Measurements from ENCODE around the gene OR2V2. TPM values are rescaled to one million over a fixed set of nuclear protein-coding genes. Genes with fewer than 3 reads are reported as not detected.

OR2V2 gene
- total RNA-seq, 1 donor from 2014 or later = not detected

- Mint-ChIP-seq H3K36me3 (ENCODE audit: low read depth) (peaks cover 12% of the 10 kb centered on the region), H3K27me3 (peaks cover 8% of the 10 kb centered on the region), H3K4me3 (peak overlapping the region; percentile 87), H3K27ac (peak overlapping the region; percentile 90), H3K4me1 (peaks cover 47% of the 10 kb centered on the region), H3K9me3 (no peaks in the 10 kb centered on the region)
- no peak for ATAC-seq (ENCODE audit: low read depth)
- ChIA-PET CTCF (interaction anchor here (0.6 to 1.7 kb wide), 13 partner anchors 9 to 400 kb away, joined by 3 to 7 read pairs (median 3); partner anchors contain the start of genes RACK1, TRIM52 and ZFP62), POLR2A (interaction anchor here (0.7 to 12.0 kb wide), 9 partner anchors 8 to 374 kb away, joined by 3 to 317 read pairs (median 3); partner anchors contain the start of genes RACK1, TRIM41, TRIM52 and TRIM7)
- intact Hi-C loops (cut with micrococcal nuclease) = loop anchor here (1.0 to 2.0 kb wide), 3 partner anchors 38 to 382 kb away; partner anchors contain the start of genes MGAT1, TRIM41 and TRIM52
- DNase-seq = no peak
- TF ChIP-seq CTCF (IDR thresholded peaks at IDR 0.05) = no peak
Measured at GRCh38 chr5:181184845-181185216, 37.4 kb downstream of the OR2V2 start.

GRCh38 chr5:181185560-181185959 is 38.2 kb downstream of the OR2V2 start:
- TF ChIP-seq CTCF (IDR thresholded peaks at IDR 0.05) = no peak
- intact Hi-C loops (cut with micrococcal nuclease) = loop anchor here (2.0 kb wide), 1 partner anchor 383 kb away; the partner anchor contains the start of gene MGAT1
- Mint-ChIP-seq H3K27ac (no peak overlapping the region), H3K36me3 (ENCODE audit: low read depth) (peaks cover 16% of the 10 kb centered on the region), H3K27me3 (peaks cover 8% of the 10 kb centered on the region), H3K4me1 (peaks cover 47% of the 10 kb centered on the region), H3K9me3 (no peaks in the 10 kb centered on the region), H3K4me3 (peak overlapping the region; percentile 11)
- no peak for DNase-seq
- no peak for ATAC-seq (ENCODE audit: low read depth)
- POLR2A ChIA-PET = interaction anchor here (0.8 to 12.0 kb wide), 7 partner anchors 9 to 375 kb away, joined by 3 to 317 read pairs (median 8); partner anchors contain the start of genes RACK1, TRIM41, TRIM52 and TRIM7
- CTCF ChIA-PET = interaction anchor here (1.1 to 1.7 kb wide), 3 partner anchors 17 to 401 kb away, joined by 3 to 5 read pairs (median 5); partner anchors contain the start of gene ZFP62

GRCh38 chr5:181186022-181186421 is 38.6 kb downstream of the OR2V2 start:
- POLR2A ChIA-PET = interaction anchor here (3.7 to 12.0 kb wide), 2 partner anchors 17 to 37 kb away, joined by 32 to 317 read pairs; partner anchors contain the start of genes TRIM41 and TRIM7
- peaks cover 8% of the 10 kb centered on the region for H3K27me3 Mint-ChIP-seq
- no peaks in the 10 kb centered on the region for H3K9me3 Mint-ChIP-seq
- peak overlapping the region; percentile 53 for H3K27ac Mint-ChIP-seq
- peaks cover 47% of the 10 kb centered on the region for H3K4me1 Mint-ChIP-seq
- DNase-seq (no peak), ATAC-seq (ENCODE audit: low read depth) (no peak)
- no peak for TF ChIP-seq CTCF (IDR thresholded peaks at IDR 0.05)
- intact Hi-C loops (cut with micrococcal nuclease) = no loop called here
- CTCF ChIA-PET = interaction anchor here (1.7 kb wide), 1 partner anchor 402 kb away, joined by 5 read pairs; no protein-coding TSS in a partner anchor
- H3K4me3 Mint-ChIP-seq = no peak overlapping the region
- H3K36me3 Mint-ChIP-seq (ENCODE audit: low read depth) = peaks cover 17% of the 10 kb centered on the region

DNA sequence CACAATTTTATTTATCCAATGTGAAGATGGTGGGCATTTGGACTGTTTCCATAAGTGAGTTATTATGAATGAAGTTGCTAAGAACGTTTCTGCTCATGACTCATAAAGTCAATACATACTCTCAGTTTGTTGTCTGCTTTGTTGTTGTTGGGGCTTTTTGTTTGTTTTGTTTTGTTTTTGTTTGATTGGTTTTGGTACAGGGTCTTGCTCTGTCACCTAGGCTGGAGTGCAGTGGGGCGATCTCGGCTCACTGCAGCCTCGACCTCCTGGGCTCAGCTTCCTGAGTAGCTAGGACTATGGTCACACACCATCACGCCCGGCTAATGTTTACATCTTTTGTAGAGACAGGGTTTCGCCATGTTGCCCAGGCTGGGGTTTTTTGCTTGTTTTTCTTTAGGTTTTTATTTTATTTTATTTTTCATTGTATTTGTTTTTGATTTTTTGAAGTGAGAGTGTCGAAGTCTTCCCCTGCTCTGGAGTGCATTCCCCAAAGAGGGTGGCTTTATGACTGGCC is 39.7 kb downstream of the OR2V2 start:
- H3K27ac Mint-ChIP-seq = peak overlapping the region; percentile 98
- DNase-seq (no peak), ATAC-seq (ENCODE audit: low read depth) (no peak)
- H3K27me3 Mint-ChIP-seq = peaks cover 11% of the 10 kb centered on the region
- no peak for TF ChIP-seq CTCF (IDR thresholded peaks at IDR 0.05)
- intact Hi-C loops (cut with micrococcal nuclease) = no loop called here
- peak overlapping the region; percentile 88 for H3K4me3 Mint-ChIP-seq
- H3K9me3 Mint-ChIP-seq = no peaks in the 10 kb centered on the region
- peaks cover 27% of the 10 kb centered on the region for H3K36me3 Mint-ChIP-seq (ENCODE audit: low read depth)
- POLR2A ChIA-PET = interaction anchor here (0.6 to 12.0 kb wide), 8 partner anchors 14 to 74 kb away, joined by 3 to 317 read pairs (median 39); partner anchors contain the start of genes RACK1, TRIM41, TRIM52 and TRIM7
- CTCF ChIA-PET = interaction anchor here (1.3 to 2.6 kb wide), 2 partner anchors 15 to 20 kb away, joined by 6 to 7 read pairs; no protein-coding TSS in a partner anchor
- peaks cover 51% of the 10 kb centered on the region for H3K4me1 Mint-ChIP-seq
